Transverse colon (tissue), 4 donors: ENCODE data around the gene HTRA3. TPM values are rescaled to one million over a fixed set of nuclear protein-coding genes. Genes with fewer than 3 reads are reported as not detected.
A peak's percentile ranks its signal among the peaks of the same experiment; 100 is the strongest.

ENCODE experiments used
- DNase-seq: peaks from one replicate; pipeline ENCODE4 v3.0.0-alpha.2; 2019
- H3K27ac ChIP-seq, 4 donors: fragments of 200-600 bp; sonication (generic); 2 replicates each; pipeline ENCODE4 v1.5.1; 2016 to 2018; ENCODE audit warnings: inconsistent platforms in 4 of 4
- H3K27me3 ChIP-seq: fragments of 200-600 bp; sonication (generic); 2 replicates; pipeline ENCODE4 v1.5.1; 2017; ENCODE audit warnings: inconsistent platforms
- H3K36me3 ChIP-seq, 4 donors: fragments of 200-600 bp; sonication (generic); 2 replicates each; pipeline ENCODE4 v1.5.1; 2017 to 2019; ENCODE audit warnings: inconsistent platforms in 4 of 4
- H3K4me1 ChIP-seq, 4 donors: fragments of 200-600 bp; sonication (generic); 2 replicates each; pipeline ENCODE4 v1.5.1; 2017 to 2020; ENCODE audit warnings: inconsistent platforms in 4 of 4
- H3K4me3 ChIP-seq, 4 donors: fragments of 200-600 bp; sonication (generic); 1 replicate in 1 of 4; 2 replicates in 3 of 4; pipeline versions ENCODE4 v1.5.1 to v1.6.1; 2017 to 2019; ENCODE audit warnings: inconsistent platforms in 4 of 4
- H3K9me3 ChIP-seq, 2 donors: fragments of 200-600 bp; sonication (generic); 2 replicates each; pipeline ENCODE4 v1.5.1; 2017 to 2019; ENCODE audit warnings: inconsistent platforms in 2 of 2
- EP300 ChIP-seq: sonication (generic); formaldehyde crosslinking; IDR thresholded peaks from one replicate; pipeline ENCODE4 v1.6.1; 2017; ENCODE audit warnings: antibody characterized with exemption, low read depth
- POLR2A ChIP-seq: fragments of 450-650 bp; IDR thresholded peaks from one replicate; pipeline ENCODE4 v1.6.1; 2016; ENCODE audit warnings: antibody characterized with exemption, mild to moderate bottlenecking, moderate library complexity
- POLR2AphosphoS5 ChIP-seq, 3 donors: sonication (generic); formaldehyde crosslinking; IDR thresholded peaks; one replicate each; pipeline ENCODE4 v1.6.1; 2016; ENCODE audit warnings: antibody characterized with exemption in 3 of 3
- WGBS, 2 donors: methylation state at CpG; one replicate each; pipeline ENCODE4 v1.1.5; 2018; ENCODE audit warnings: low coverage in 1 of 2; 5-methylcytosine and 5-hydroxymethylcytosine counted together
- in situ Hi-C, 4 donors: fragments of 200-750 bp; cut with MboI; loops; one replicate each; pipeline versions ENCODE4 v1.15.0 to v1.15.1; 2017; ENCODE audit warnings: low sequenced_read_pairs in 3 of 4, low pct_ligation_motif_present in 1 of 4, low pct_unique_long_range_greater_than_20kb in 1 of 4
- intact Hi-C: fragments of 100-400 bp; cut with DNase I; formaldehyde crosslinking; loops from one replicate; pipeline ENCODE4 v1.15.1; 2023; ENCODE audit warnings: low total_unique reads
- total RNA-seq, 4 donors: library from RNA; depleted of rRNA; stranded (reverse); fragments of >200 nt; gene quantifications; one replicate each; pipeline ENCODE4 v1.1.0, GENCODE V29; 2016
- TF ChIP-seq, protein P1 (sequence below), 5 experiments: fragments of 200-600 bp in 3 of 5; fragments of 450-650 bp in 2 of 5; sonication (generic) in 3 of 5; IDR thresholded peaks; 1 replicate in 2 of 5; 2 replicates in 3 of 5; pipeline ENCODE4 v1.5.1; 2016 to 2017; ENCODE audit warnings: antibody characterized with exemption in 5 of 5, inconsistent platforms in 3 of 5, mild to moderate bottlenecking in 2 of 5, moderate library complexity in 1 of 5

HTRA3 gene
- total RNA-seq, 4 donors from 2014 or later, result 1.5 to 11.9 (median 6.5) TPM

DNA sequence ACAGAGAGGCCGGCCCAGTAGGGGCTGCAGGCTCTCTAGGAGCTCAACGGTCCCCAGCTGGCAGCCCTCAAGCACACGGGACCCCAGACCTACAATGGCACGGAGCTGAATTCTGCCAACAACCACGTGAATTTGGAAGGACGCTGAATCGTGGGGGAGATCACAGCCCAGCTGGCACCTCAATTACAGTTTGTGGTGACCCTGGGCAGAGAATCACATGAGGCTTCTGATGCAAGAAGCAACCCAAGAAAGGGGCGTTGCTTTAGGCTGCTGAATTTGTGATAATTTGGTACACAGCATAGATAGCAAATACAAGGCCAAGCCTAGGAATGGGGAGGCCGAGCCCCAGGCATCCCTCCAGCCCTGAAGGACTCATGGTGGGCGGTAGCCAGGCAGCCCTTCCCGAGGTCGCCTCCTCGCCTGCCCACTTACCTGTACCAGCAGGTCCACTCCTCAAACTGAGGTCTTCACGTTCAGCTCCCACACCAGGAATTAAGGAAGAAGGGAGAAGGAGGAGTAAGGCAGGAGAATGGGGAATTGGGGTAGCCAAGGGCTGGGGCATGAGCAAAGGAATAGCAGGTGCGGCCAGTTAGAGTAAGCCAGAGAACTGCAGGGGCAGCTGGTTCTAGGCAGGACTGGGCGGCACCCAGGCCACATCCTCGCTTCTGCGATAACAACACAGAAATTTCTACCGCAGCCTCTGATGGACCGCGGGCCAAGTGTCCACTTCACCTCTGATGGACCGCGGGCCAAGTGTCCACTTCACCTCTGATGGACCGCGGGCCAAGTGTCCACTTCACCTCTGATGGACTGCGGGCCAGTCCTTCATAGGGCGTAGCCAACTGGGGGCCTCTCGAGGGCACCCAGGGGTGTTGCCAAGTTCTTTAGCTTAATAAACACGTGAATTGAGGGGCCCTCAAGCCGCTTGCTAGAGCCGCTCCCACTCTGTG lies 23.4 kb upstream of the HTRA3 start:
- 80 to 89% methylated on average over 3 to 29 of the region's 31 CpGs for WGBS, 2 donors
- H3K9me3 ChIP-seq, result no peaks in the 10 kb centered on the region
- no peak overlapping the region for H3K4me3 ChIP-seq
- peaks cover 0 to 8% (median 6%) of the 10 kb centered on the region in 4 donors for H3K4me1 ChIP-seq
- in situ Hi-C loops, result loop anchor here in 2 of 4 donors (10.0 to 25.0 kb wide), 3 partner anchors 159 to 341 kb away; partner anchors contain the start of genes CPZ (in 1 of the 2) and GPR78 (in 1 of the 2)
- H3K36me3 ChIP-seq, result no peaks in the 10 kb centered on the region
- TF ChIP-seq POLR2A, result no peak
- no peak for TF ChIP-seq EP300
- no peak for TF ChIP-seq POLR2AphosphoS5 (IDR thresholded peaks at IDR 0.05)
- TF ChIP-seq, protein P1, sequence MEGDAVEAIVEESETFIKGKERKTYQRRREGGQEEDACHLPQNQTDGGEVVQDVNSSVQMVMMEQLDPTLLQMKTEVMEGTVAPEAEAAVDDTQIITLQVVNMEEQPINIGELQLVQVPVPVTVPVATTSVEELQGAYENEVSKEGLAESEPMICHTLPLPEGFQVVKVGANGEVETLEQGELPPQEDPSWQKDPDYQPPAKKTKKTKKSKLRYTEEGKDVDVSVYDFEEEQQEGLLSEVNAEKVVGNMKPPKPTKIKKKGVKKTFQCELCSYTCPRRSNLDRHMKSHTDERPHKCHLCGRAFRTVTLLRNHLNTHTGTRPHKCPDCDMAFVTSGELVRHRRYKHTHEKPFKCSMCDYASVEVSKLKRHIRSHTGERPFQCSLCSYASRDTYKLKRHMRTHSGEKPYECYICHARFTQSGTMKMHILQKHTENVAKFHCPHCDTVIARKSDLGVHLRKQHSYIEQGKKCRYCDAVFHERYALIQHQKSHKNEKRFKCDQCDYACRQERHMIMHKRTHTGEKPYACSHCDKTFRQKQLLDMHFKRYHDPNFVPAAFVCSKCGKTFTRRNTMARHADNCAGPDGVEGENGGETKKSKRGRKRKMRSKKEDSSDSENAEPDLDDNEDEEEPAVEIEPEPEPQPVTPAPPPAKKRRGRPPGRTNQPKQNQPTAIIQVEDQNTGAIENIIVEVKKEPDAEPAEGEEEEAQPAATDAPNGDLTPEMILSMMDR (IDR thresholded peaks at IDR 0.05), result no peak
- DNase-seq, result no peak
- intact Hi-C loops, result no loop called here
- peak overlapping the region in 1 of 4 donors; percentile 42 for H3K27ac ChIP-seq
- H3K27me3 ChIP-seq, result peaks cover 3% of the 10 kb centered on the region

DNA sequence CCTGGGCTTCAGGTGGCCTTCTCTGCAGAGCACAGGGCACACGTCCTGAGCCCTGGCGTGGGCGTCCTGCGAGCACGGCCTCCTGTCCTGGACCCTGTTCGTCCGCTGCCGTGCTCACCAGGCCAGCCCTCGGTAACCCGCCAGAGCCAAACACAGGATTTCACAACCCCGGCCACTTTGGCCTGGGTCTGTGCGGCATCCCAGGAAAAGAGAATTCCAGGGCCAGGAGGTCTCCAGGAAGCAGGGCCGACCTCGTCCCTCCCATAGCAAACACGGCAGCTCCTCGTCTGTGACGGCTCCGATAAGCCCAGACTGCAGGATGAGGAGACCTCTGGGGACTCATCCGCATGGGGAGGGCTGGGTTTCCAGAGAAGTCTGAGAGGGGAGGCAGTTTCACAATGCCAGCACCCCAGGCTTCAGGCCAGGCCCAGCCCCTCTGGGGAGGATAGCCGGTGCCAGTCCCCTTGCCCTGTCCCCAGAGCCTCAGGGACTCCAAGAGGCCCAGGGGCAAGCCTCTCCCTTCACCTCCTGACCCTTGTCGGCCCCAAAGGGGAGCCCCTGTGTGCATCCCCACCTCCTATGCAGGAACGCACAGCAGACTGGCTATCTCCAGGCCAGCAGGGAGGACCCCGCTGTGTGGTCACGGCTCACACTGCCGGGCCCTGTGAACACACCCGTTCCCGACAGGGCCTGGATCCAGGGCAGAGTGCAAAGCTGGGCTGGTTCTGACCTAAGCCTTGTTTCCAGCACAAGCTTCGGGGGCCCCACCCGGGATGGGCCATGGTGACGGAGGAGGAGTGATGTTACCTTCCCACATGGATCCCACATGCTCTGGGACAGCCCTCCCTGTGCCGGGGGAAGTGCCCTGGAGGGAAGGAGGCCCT lies 22.3 kb upstream of the HTRA3 start:
- peak; percentile 26 for DNase-seq
- intact Hi-C loops, result no loop called here
- Histone ChIP-seq H3K27me3 (peaks cover 3% of the 10 kb centered on the region), H3K27ac (peak overlapping the region; percentile 9 to 42 (median 28)), H3K4me1 (peaks cover 0 to 6% (median 4%) of the 10 kb centered on the region in 4 donors), H3K9me3 (no peaks in the 10 kb centered on the region), H3K4me3 (no peak overlapping the region), H3K36me3 (no peaks in the 10 kb centered on the region)
- in situ Hi-C loops, result loop anchor here in 2 of 4 donors (10.0 to 25.0 kb wide), 3 partner anchors 158 to 340 kb away; partner anchors contain the start of genes CPZ (in 1 of the 2) and GPR78 (in 1 of the 2)
- WGBS, 2 donors, result 80% methylated on average over 23 of the region's 31 CpGs; no CpG with 5 or more reads in 1 of the 2 donors
- TF ChIP-seq POLR2A (no peak), EP300 (no peak), POLR2AphosphoS5 (IDR thresholded peaks at IDR 0.05) (no peak)
- TF ChIP-seq, protein P1 (IDR thresholded peaks at IDR 0.05), result no peak

DNA sequence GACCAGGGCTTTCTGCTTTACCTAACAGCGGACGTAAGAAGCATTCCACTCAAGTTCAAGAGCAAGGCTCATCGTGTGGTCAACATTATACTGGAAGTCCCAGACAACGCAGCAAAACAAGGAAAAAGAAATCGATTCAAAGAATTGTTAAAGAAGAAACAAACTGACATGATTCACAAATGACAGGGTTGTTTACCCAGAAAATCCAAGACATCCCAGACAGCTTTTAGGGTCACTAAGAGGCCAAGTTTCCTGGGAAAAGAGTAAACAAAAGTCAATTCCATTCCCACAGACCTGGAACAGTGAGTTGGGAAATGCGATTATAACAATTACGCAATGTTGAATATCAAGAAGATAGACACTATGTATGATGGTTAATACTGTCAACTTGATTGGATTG lies 21.5 kb upstream of the HTRA3 start:
- H3K4me3 ChIP-seq, result no peak overlapping the region
- H3K27me3 ChIP-seq, result peaks cover 3% of the 10 kb centered on the region
- H3K36me3 ChIP-seq, result no peaks in the 10 kb centered on the region
- intact Hi-C loops (no loop called here), in situ Hi-C loops (loop anchor here in 2 of 4 donors (10.0 to 25.0 kb wide), 3 partner anchors 157 to 339 kb away; partner anchors contain the start of genes CPZ (in 1 of the 2) and GPR78 (in 1 of the 2))
- 78 to 94% methylated on average over 2 to 7 of the region's 7 CpGs for WGBS, 2 donors
- TF ChIP-seq POLR2A, result no peak
- TF ChIP-seq, protein P1 (IDR thresholded peaks at IDR 0.05), result no peak
- no peak for TF ChIP-seq EP300
- TF ChIP-seq POLR2AphosphoS5 (IDR thresholded peaks at IDR 0.05), result peak in 2 of 3 donors; percentile 19 to 43
- H3K4me1 ChIP-seq, result no peaks in the 10 kb centered on the region
- H3K9me3 ChIP-seq, result no peaks in the 10 kb centered on the region
- no peak for DNase-seq
- peak overlapping the region; percentile 6 to 42 (median 28) for H3K27ac ChIP-seq
